GM12878 (cell line): ENCODE results near the gene COG1. TPM values are rescaled to one million over a fixed set of nuclear protein-coding genes. Genes with fewer than 3 reads are reported as not detected.
A peak's percentile ranks its signal among the peaks of the same experiment; 100 is the strongest.

ENCODE experiments used
- CBX5 ChIP-seq: sonication (generic); IDR thresholded peaks from 2 replicates; pipeline ENCODE4 v1.6.1; 2016; ENCODE audit warnings: low read depth, moderate library complexity, mild to moderate bottlenecking, inconsistent platforms
- CEBPB ChIP-seq, 2 experiments: fragments of 150-350 bp in 1 of 2; IDR thresholded peaks; 2 replicates each; pipeline ENCODE4 v1.6.1; 2012 to 2014; ENCODE audit warnings: low read depth in 2 of 2, low read length in 2 of 2, borderline replicate concordance in 1 of 2, inconsistent platforms in 1 of 2
- E2F4 ChIP-seq: IDR thresholded peaks from 2 replicates; pipeline ENCODE4 v1.6.1; 2012; ENCODE audit warnings: low read depth, low read length, improper control_type of control experiment
- ELK1 ChIP-seq: IDR thresholded peaks from 2 replicates; pipeline ENCODE4 v1.6.1; 2012; ENCODE audit warnings: low read depth, low read length, improper control_type of control experiment
- MLLT1 ChIP-seq: fragments of 450-650 bp; IDR thresholded peaks from 2 replicates; pipeline ENCODE4 v1.6.1; 2016; ENCODE audit warnings: mild to moderate bottlenecking
- NR2C1 ChIP-seq: fragments of 450-650 bp; IDR thresholded peaks from 2 replicates; pipeline ENCODE4 v1.6.1; 2017; ENCODE audit warnings: antibody characterized with exemption, mild to moderate bottlenecking, moderate library complexity
- NR2C2 ChIP-seq: IDR thresholded peaks from 2 replicates; pipeline ENCODE4 v1.6.1; 2011; ENCODE audit warnings: borderline replicate concordance, low read depth; ENCODE audit not compliant: control insufficient read depth, insufficient read length
- PKNOX1 ChIP-seq: fragments of 450-650 bp; IDR thresholded peaks from 2 replicates; pipeline ENCODE4 v1.6.1; 2016; ENCODE audit warnings: mild to moderate bottlenecking
- POLR2A ChIP-seq: IDR thresholded peaks from 2 replicates; pipeline ENCODE4 v1.6.1; 2011; ENCODE audit warnings: low read depth, mild to moderate bottlenecking, low read length
- PRDM15 ChIP-seq: fragments of 450-650 bp; formaldehyde crosslinking; IDR thresholded peaks from 2 replicates; pipeline ENCODE4 v1.4.0; 2020; ENCODE audit warnings: mild to moderate bottlenecking, moderate library complexity
- RAD51 ChIP-seq: fragments of 450-650 bp; IDR thresholded peaks from 2 replicates; pipeline ENCODE4 v1.6.1; 2016; ENCODE audit warnings: moderate library complexity, mild to moderate bottlenecking, inconsistent platforms
- RELA ChIP-seq: fragments of 450-650 bp; IDR thresholded peaks from 2 replicates; pipeline ENCODE4 v1.8.0; 2014; ENCODE audit warnings: borderline replicate concordance; ENCODE audit not compliant: partially characterized antibody
- REST ChIP-seq: IDR thresholded peaks from 2 replicates; pipeline ENCODE4 v1.6.1; 2012; ENCODE audit warnings: mild to moderate bottlenecking, low read depth, low read length
- SMAD1 ChIP-seq: fragments of 450-650 bp; IDR thresholded peaks from 2 replicates; pipeline ENCODE4 v1.6.1; 2018; ENCODE audit warnings: mild to moderate bottlenecking, low read depth; ENCODE audit not compliant: partially characterized antibody
- SREBF2 ChIP-seq: IDR thresholded peaks from 2 replicates; pipeline ENCODE4 v1.6.1; 2012; ENCODE audit warnings: mild to moderate bottlenecking, low read length
- SUZ12 ChIP-seq: fragments of 200-600 bp; sonication (generic); IDR thresholded peaks from one replicate; pipeline ENCODE4 v1.6.1; 2018; ENCODE audit warnings: antibody characterized with exemption, mild to moderate bottlenecking; ENCODE audit not compliant: unreplicated experiment
- ZNF217 ChIP-seq: fragments of 450-650 bp; IDR thresholded peaks from 2 replicates; pipeline ENCODE4 v1.6.1; 2017; ENCODE audit warnings: antibody characterized with exemption, mild to moderate bottlenecking
- polyA plus RNA-seq, 11 experiments: library from polyadenylated mRNA; depleted of rRNA in 4 of 11; unstranded in 6 of 11; stranded (reverse) in 5 of 11; fragments of >200 nt; fragmentation: Nextera tagmentation in 4 of 11; fragmentation: Illumina TruSeq in 1 of 11; extraction: Ambion mirVana in 4 of 11; extraction: Trizol in 1 of 11; gene quantifications; 1 replicate in 1 of 11; 2 replicates in 10 of 11; pipeline versions ENCODE4 v1.2.1 to v1.2.3, GENCODE V29; 2011 to 2016; ENCODE audit warnings: inconsistent platforms in 2 of 11, missing spikeins in 2 of 11, low read depth in 1 of 11
- total RNA-seq, 4 experiments: library from RNA; depleted of rRNA in 3 of 4; stranded (reverse); fragments of >200 nt in 3 of 4; fragmentation: Illumina TruSeq in 1 of 4; extraction: Trizol in 1 of 4; gene quantifications; 2 replicates each; pipeline versions ENCODE4 v1.2.1 to v1.2.3, GENCODE V29; 2013 to 2021

COG1 gene
- total and polyA plus RNA-seq, 10 of the 15 experiments (the other 5 are each of a cell fraction or from before 2014, with no cell fraction given): 10.5 to 24.1 (median 18.1) TPM

GRCh38 chr17:73192894-73193701 lies at the start of gene COG1 (continued):
- TF ChIP-seq MLLT1: 0 out of 2 replicates have a peak, but pooled peaks have one; percentile 32
- TF ChIP-seq SUZ12: no peak
- no peak for TF ChIP-seq REST
- no peak for TF ChIP-seq RELA
- no peak for TF ChIP-seq NR2C2
- TF ChIP-seq PRDM15: no peak
- no peak for TF ChIP-seq CBX5
- TF ChIP-seq ZNF217: 0 out of 2 replicates have a peak, but pooled peaks have one; percentile 21
- no peak for TF ChIP-seq RAD51
- TF ChIP-seq SMAD1: no peak
- TF ChIP-seq PKNOX1: no peak
- peak; percentile 80 for TF ChIP-seq POLR2A
- no peak for TF ChIP-seq SREBF2
- TF ChIP-seq CEBPB (IDR thresholded peaks at IDR 0.05; ENCODE audit: borderline replicate concordance in 1 of 2, low read depth in 2 of 2, low read length in 2 of 2): no peak
- TF ChIP-seq E2F4: no peak
- no peak for TF ChIP-seq ELK1
- peak; percentile 70 for TF ChIP-seq NR2C1
